HepG2 (cell line): ENCODE results near the gene CAMSAP1. TPM values are rescaled to one million over a fixed set of nuclear protein-coding genes. Genes with fewer than 3 reads are reported as not detected.
A peak's percentile ranks its signal among the peaks of the same experiment; 100 is the strongest.

Experiments
- ATAC-seq: fragments of 200-7000 bp; cut with Tn5 transposase; 3 replicates; pipeline ENCODE4 v1.9.1; 2020; ENCODE audit warnings: mild to moderate bottlenecking, moderate library complexity
- BruUV-seq: library from RNA; stranded (reverse); fragments of 400-500 nt; replicated peaks from 2 replicates; lab custom pipeline; 2021; lab: Mats Ljungman, UMichigan
- CTCF ChIA-PET: fragments of 300-600 bp; formaldehyde crosslinking; extraction: SDS; loops from one replicate; lab custom pipeline; 2021; ENCODE audit warnings: low total read pairs, inconsistent platforms, low intra/inter-chr PET ratio; lab: Yijun Ruan, JAX
- POLR2A ChIA-PET: fragments of 350-600 bp; sonication (Branson Sonifier 250); formaldehyde crosslinking; loops from one replicate; lab custom pipeline; 2020; ENCODE audit warnings: antibody characterized with exemption, inconsistent platforms; lab: Yijun Ruan, JAX
- DNase-seq: peaks from one replicate; pipeline ENCODE4 v3.0.0-alpha.2; 2015; ENCODE audit warnings: low spot score
- FAIRE-seq: peaks from 3 replicates; lab custom pipeline; 2011; peaks lifted over from hg19 to GRCh38; lab: Jason Lieb, UNC
- H2AFZ ChIP-seq: one replicate; pipeline ENCODE4 v1.6.1; 2011; ENCODE audit warnings: low read length, inconsistent platforms
- H3K27ac ChIP-seq: fragments of 300-600 bp; 3 replicates; pipeline ENCODE4 v1.8.0; 2011; ENCODE audit warnings: mixed run types, mild to moderate bottlenecking, mixed read lengths, low read length, inconsistent platforms; ENCODE audit not compliant: insufficient read depth; ENCODE audit errors: extremely low read length
- H3K27me3 ChIP-seq, 2 experiments: fragments of 200-600 bp in 1 of 2; 2 replicates in 1 of 2; 3 replicates in 1 of 2; pipeline versions ENCODE4 v1.6.0 to v1.8.0; 2011; ENCODE audit warnings: low read length in 2 of 2, mild to moderate bottlenecking in 2 of 2, moderate library complexity in 2 of 2, inconsistent platforms in 1 of 2; ENCODE audit not compliant: insufficient read depth in 2 of 2, control insufficient read depth in 1 of 2
- H3K36me3 ChIP-seq, 2 experiments: fragments of 200-600 bp in 1 of 2; replicated peaks in 1 of 2; 2 replicates in 1 of 2; 3 replicates in 1 of 2; pipeline versions ENCODE4 v1.5.1 to v1.8.0; 2011; ENCODE audit warnings: low read length in 2 of 2, inconsistent platforms in 1 of 2; ENCODE audit not compliant: insufficient read depth in 2 of 2, control insufficient read depth in 1 of 2
- H3K4me1 ChIP-seq: 2 replicates; pipeline ENCODE4 v1.5.1; 2012; ENCODE audit warnings: low read length, inconsistent platforms; ENCODE audit not compliant: insufficient read depth
- H3K4me2 ChIP-seq: 2 replicates; pipeline ENCODE4 v1.6.0; 2011; ENCODE audit warnings: low read depth, low read length, inconsistent platforms
- H3K4me3 ChIP-seq, 3 experiments: fragments of 200-600 bp in 1 of 3; sonication (generic), shearing (Covaris generic) in 1 of 3; replicated peaks in 1 of 3; 2 replicates each; pipeline ENCODE4 v1.5.1; 2011 to 2016; ENCODE audit warnings: low read length in 3 of 3, inconsistent platforms in 2 of 3, low read depth in 2 of 3, mild to moderate bottlenecking in 2 of 3, control low read depth in 1 of 3, mixed read lengths in 1 of 3; ENCODE audit not compliant: insufficient read depth in 1 of 3
- H3K79me2 ChIP-seq: one replicate; pipeline ENCODE4 v1.6.1; 2011; ENCODE audit warnings: low read length, inconsistent platforms; ENCODE audit not compliant: insufficient read depth
- H3K9ac ChIP-seq: 2 replicates; pipeline ENCODE4 v1.6.0; 2011; ENCODE audit warnings: mild to moderate bottlenecking, low read depth, low read length, inconsistent platforms; ENCODE audit not compliant: insufficient read depth
- H3K9me3 ChIP-seq: 2 replicates; pipeline ENCODE4 v1.5.1; 2012; ENCODE audit warnings: mild to moderate bottlenecking, low read length
- H4K20me1 ChIP-seq: 2 replicates; pipeline ENCODE4 v1.6.0; 2011; ENCODE audit warnings: inconsistent platforms, mild to moderate bottlenecking, low read length, moderate library complexity; ENCODE audit not compliant: insufficient read depth
- DZIP1 ChIP-seq: sonication (generic); formaldehyde crosslinking; IDR thresholded peaks from 2 replicates; pipeline ENCODE4 v1.5.0; 2020; ENCODE audit warnings: mild to moderate bottlenecking, missing genetic modification reagents
- REL ChIP-seq: sonication (generic); formaldehyde crosslinking; conservative IDR thresholded peaks from 2 replicates; pipeline ENCODE4 v1.8.0; 2022; ENCODE audit warnings: mild to moderate bottlenecking, missing genetic modification reagents, moderate library complexity
- U2AF2 ChIP-seq: fragments of 200-400 bp; formaldehyde crosslinking; IDR thresholded peaks from 2 replicates; pipeline ENCODE4 v1.6.1; 2017; ENCODE audit warnings: low read depth, mild to moderate bottlenecking, low read length
- ZNF234 ChIP-seq: sonication (generic); formaldehyde crosslinking; conservative IDR thresholded peaks from 2 replicates; pipeline ENCODE4 v1.5.1; 2020; ENCODE audit warnings: mild to moderate bottlenecking, missing genetic modification reagents
- ZNF768 ChIP-seq: sonication (generic); formaldehyde crosslinking; IDR thresholded peaks from 2 replicates; pipeline ENCODE4 v1.4.0; 2020; ENCODE audit warnings: missing genetic modification reagents
- ZNF784 ChIP-seq: sonication (generic); formaldehyde crosslinking; IDR thresholded peaks from 2 replicates; pipeline ENCODE4 v1.5.1; 2020; ENCODE audit warnings: missing genetic modification reagents, mild to moderate bottlenecking, borderline replicate concordance
- ZSCAN25 ChIP-seq: sonication (generic); formaldehyde crosslinking; IDR thresholded peaks from 2 replicates; pipeline ENCODE4 v1.8.0; 2022; ENCODE audit warnings: mild to moderate bottlenecking, missing genetic modification reagents
- WGBS: methylation state at CpG from one replicate; pipeline ENCODE4 v1.1.6; 2017; ENCODE audit warnings: low lambda C conversion rate; 5-methylcytosine and 5-hydroxymethylcytosine counted together
- in situ Hi-C: cut with HindIII; loops from 2 replicates; pipeline ENCODE4 v1.10.0; 2017; ENCODE audit warnings: low pct_unique_long_range_greater_than_20kb; ENCODE audit not compliant: extremely low pct_ligation_motif_present
- intact Hi-C: fragments of 100-400 bp; cut with micrococcal nuclease; formaldehyde crosslinking; loops from one replicate; pipeline ENCODE4 v1.10.0; 2022; ENCODE audit not compliant: unreplicated experiment
- polyA plus RNA-seq, 8 experiments: library from polyadenylated mRNA; depleted of rRNA in 3 of 8; stranded (reverse) in 7 of 8; unstranded in 1 of 8; fragments of >200 nt; fragmentation: Illumina TruSeq in 4 of 8; extraction: Trizol in 4 of 8; gene quantifications; 2 replicates each; pipeline versions ENCODE4 v1.2.1 to v1.2.3, GENCODE V29; 2011 to 2016; ENCODE audit warnings: low read depth in 4 of 8, missing spikeins in 1 of 8, mixed read lengths in 1 of 8; ENCODE audit not compliant: insufficient read depth in 1 of 8
- total RNA-seq, 5 experiments: library from RNA; depleted of rRNA; stranded (reverse); fragments of >200 nt; fragmentation: Illumina TruSeq; extraction: Trizol; gene quantifications; 2 replicates each; pipeline ENCODE4 v1.2.3, GENCODE V29; 2016; ENCODE audit warnings: low read depth in 1 of 5

The CAMSAP1 gene
- total and polyA plus RNA-seq, 2 of the 13 experiments (the other 11 are each of a cell fraction or from before 2014, with no cell fraction given) = 3.8 to 12.4 TPM

DNA sequence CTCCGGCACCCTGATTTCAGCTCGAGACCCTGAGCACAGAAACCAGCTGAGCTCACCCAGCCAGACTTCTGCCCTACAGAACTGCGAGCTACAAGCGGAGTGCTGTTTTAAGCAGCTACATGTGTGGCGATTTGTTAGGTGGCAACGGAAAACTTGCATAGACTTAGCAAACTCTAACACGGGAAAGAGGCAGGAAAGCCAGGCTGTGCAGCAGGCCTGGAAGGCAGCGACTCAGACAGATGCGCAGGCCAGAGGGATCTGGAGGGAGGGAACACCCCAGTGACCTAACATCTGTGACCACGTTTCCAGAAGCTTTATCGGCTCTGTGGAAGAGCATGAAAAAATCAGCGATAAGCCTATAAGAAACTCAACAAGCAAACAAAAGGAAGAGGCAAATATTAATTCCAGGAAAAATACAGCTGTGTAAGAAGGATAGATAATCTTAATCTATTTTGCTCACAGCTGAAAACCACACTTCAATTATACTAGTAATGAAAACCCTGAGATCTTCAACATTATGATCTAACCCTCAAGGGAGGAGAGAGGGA is 42.9 kb upstream of the CAMSAP1 start (continued):
- TF ChIP-seq ZNF234 (CRISPR knock-in tag) (no peak), ZSCAN25 (CRISPR knock-in tag) (no peak), DZIP1 (CRISPR knock-in tag) (no peak), REL (CRISPR knock-in tag) (no peak), ZNF784 (CRISPR knock-in tag) (no peak)

DNA sequence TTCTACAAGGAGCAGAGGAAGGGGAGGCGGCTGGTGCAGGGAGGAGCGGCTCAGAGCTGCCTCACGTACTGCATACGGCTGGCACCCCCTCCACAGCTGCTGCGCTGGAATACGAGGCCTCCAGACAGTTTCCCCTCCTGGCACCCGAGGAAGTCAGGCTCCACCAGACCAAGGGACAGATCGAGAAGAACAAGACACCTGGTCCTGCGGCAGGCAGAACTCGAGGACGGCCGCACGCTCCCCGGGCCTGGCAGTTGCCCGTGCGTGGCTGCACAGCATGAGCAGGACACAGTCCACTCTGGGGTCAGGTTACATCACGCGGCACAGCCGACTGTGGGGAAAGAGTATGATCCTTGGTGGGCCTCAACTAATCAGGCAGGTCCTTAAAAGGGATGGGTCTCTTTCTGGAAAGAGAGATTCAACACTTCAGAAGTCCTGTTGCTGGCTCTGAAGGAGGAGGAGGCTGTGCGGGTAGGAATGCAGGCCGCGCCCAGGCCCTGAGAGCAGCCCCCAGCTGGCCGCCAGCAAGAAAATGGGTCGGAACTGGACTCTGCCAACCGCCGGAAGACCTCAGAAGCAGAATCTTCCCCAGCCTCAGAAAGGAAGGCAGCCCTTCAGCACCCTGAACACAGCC is 42.3 kb upstream of the CAMSAP1 start:
- intact Hi-C loops = no loop called here

More for the DNA sequence above, 42.3 kb upstream of the CAMSAP1 start:
- no peak overlapping the region for H2AFZ ChIP-seq
- peaks cover 24 to 68% of the 10 kb centered on the region in 2 experiments for H3K36me3 ChIP-seq
- DNase-seq (no peak), ATAC-seq (no peak), FAIRE-seq (no peak)
- H3K4me1 ChIP-seq = no peaks in the 10 kb centered on the region
- no TSS peak for BruUV-seq
- CTCF ChIA-PET = no interaction called here
- H3K27me3 ChIP-seq = no peaks in the 10 kb centered on the region
- H4K20me1 ChIP-seq = no peaks in the 10 kb centered on the region
- H3K9me3 ChIP-seq = no peaks in the 10 kb centered on the region
- POLR2A ChIA-PET = no interaction called here
- no peak overlapping the region for H3K4me3 ChIP-seq
- 0 out of 2 replicates have a peak, but pooled peaks have one; percentile 24 for TF ChIP-seq ZNF768 (CRISPR knock-in tag)
- TF ChIP-seq U2AF2 = no peak
- no peak overlapping the region for H3K27ac ChIP-seq
- in situ Hi-C loops = no loop called here
- no peak overlapping the region for H3K9ac ChIP-seq
- 94% methylated on average over 18 of the region's 26 CpGs for WGBS
- no peaks in the 10 kb centered on the region for H3K79me2 ChIP-seq
- H3K4me2 ChIP-seq = no peak overlapping the region
